Neural crest cell (in vitro differentiated cells): ENCODE results near the gene NTM. TPM values are rescaled to one million over a fixed set of nuclear protein-coding genes. Genes with fewer than 3 reads are reported as not detected.

ENCODE experiments used
- DNase-seq: peaks from one replicate; pipeline ENCODE4 v3.0.0; 2021; ENCODE audit warnings: low read depth, mixed read lengths, low spot score
- H3K27ac Mint-ChIP-seq: one replicate; pipeline ENCODE4 v1.8.0; 2021; ENCODE audit warnings: mild to moderate bottlenecking, mixed read lengths; ENCODE audit not compliant: unreplicated experiment
- H3K27me3 Mint-ChIP-seq: 2 replicates; pipeline ENCODE4 v1.8.0; 2021; ENCODE audit warnings: low read depth, mild to moderate bottlenecking, mixed read lengths
- H3K36me3 Mint-ChIP-seq: 2 replicates; pipeline ENCODE4 v1.8.0; 2021; ENCODE audit warnings: low read depth, mild to moderate bottlenecking, mixed read lengths
- H3K4me1 Mint-ChIP-seq: 2 replicates; pipeline ENCODE4 v1.8.0; 2021; ENCODE audit warnings: mixed read lengths
- H3K4me3 Mint-ChIP-seq: one replicate; pipeline ENCODE4 v1.8.0; 2021; ENCODE audit warnings: mild to moderate bottlenecking, mixed read lengths
- H3K9me3 Mint-ChIP-seq: 2 replicates; pipeline ENCODE4 v1.8.0; 2021; ENCODE audit warnings: mixed read lengths
- CTCF ChIP-seq: fragments of 200-600 bp; sonication (generic); conservative IDR thresholded peaks from 2 replicates; pipeline ENCODE4 v1.5.0; 2021; ENCODE audit warnings: antibody characterized with exemption, mild to moderate bottlenecking
- total RNA-seq: library from RNA; stranded (reverse); gene quantifications from 2 replicates; pipeline ENCODE4 v1.2.1, GENCODE V29; 2021

Gene NTM
- total RNA-seq, 1 donor from 2014 or later, result 11.3 TPM

DNA sequence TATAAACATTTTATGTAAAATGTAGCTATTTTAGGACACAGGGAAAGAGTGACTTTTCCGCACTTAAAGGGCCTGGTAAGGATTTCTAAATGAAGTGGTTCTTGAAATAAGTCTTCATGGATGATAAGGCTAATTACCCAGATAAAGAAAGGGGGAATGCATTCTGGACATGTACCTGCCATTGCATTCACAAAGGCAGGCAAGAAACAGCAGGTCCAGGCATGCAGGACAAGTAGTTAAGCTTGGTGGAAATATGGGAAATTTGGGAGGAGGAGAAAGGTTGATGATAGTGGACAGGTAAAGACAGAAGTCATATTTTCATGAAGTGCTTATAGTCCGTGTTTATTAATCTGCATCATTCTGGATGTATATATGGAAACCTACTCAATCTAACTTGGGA is 621.2 kb downstream of the NTM start:
- peaks cover 4% of the 10 kb centered on the region for H3K36me3 Mint-ChIP-seq
- no peak for TF ChIP-seq CTCF

DNA sequence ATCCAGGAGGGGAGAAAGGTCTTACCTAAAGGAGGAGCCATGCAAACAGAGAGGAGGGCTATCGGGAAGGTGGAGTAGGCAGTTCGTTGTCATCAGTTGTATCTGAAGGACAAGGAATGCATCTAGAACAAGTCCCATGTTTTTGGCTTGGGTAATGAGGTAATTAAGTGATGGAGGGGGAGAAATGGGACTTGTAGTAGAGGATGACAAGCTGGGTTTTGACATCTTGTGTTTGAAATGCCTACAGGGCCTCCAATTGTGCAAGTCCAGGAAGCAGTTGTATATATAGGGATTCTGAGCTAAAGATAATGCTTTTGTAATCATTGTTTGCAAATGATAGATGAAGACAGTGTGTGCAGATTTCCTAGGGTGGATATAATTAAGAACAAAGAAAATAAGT is 622.8 kb downstream of the NTM start:
- Mint-ChIP-seq H3K27me3 (no peaks in the 10 kb centered on the region), H3K36me3 (peaks cover 9% of the 10 kb centered on the region), H3K4me3 (no peak overlapping the region), H3K27ac (no peak overlapping the region), H3K4me1 (no peaks in the 10 kb centered on the region), H3K9me3 (peaks cover 7% of the 10 kb centered on the region)
- no peak for TF ChIP-seq CTCF
- no peak for DNase-seq

More for the DNA sequence above, 621.2 kb downstream of the NTM start:
- Mint-ChIP-seq H3K9me3 (peaks cover 4% of the 10 kb centered on the region), H3K27ac (no peak overlapping the region), H3K4me1 (no peaks in the 10 kb centered on the region), H3K27me3 (no peaks in the 10 kb centered on the region), H3K4me3 (no peak overlapping the region)
- no peak for DNase-seq

DNA sequence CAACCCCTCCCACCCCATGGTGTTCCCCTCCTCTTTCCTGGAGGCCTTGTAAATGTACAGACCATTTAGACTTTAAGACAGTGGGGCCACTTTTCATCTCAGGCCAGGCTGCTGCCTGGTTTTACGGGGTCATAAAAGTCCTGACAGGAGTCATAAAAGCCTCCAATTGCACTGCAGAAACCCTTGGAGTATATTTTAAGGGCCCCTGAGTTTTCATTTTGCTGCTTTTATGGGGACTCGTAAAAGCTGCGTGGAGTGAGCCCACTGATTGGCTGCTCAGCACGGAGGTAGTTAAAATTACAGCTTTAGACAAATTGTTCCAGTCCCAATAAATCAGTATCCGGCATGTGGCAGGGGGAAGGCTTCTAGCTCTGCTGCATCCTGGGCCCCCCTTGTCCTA is 627.6 kb downstream of the NTM start:
- Mint-ChIP-seq H3K36me3 (peaks cover 9% of the 10 kb centered on the region), H3K4me3 (no peak overlapping the region), H3K27me3 (no peaks in the 10 kb centered on the region), H3K27ac (no peak overlapping the region), H3K4me1 (no peaks in the 10 kb centered on the region), H3K9me3 (peaks cover 7% of the 10 kb centered on the region)
- no peak for DNase-seq
- TF ChIP-seq CTCF, result no peak

GRCh38 chr11:131999084-131999483 is 628.7 kb downstream of the NTM start:
- Mint-ChIP-seq H3K4me1 (no peaks in the 10 kb centered on the region), H3K9me3 (peaks cover 7% of the 10 kb centered on the region), H3K4me3 (no peak overlapping the region), H3K27me3 (no peaks in the 10 kb centered on the region), H3K27ac (no peak overlapping the region), H3K36me3 (peaks cover 9% of the 10 kb centered on the region)
- no peak for DNase-seq
- TF ChIP-seq CTCF, result no peak

GRCh38 chr11:131999955-132000354 is 629.5 kb downstream of the NTM start:
- Mint-ChIP-seq H3K27me3 (no peaks in the 10 kb centered on the region), H3K4me3 (no peak overlapping the region), H3K27ac (no peak overlapping the region), H3K9me3 (peaks cover 7% of the 10 kb centered on the region), H3K36me3 (peaks cover 9% of the 10 kb centered on the region), H3K4me1 (no peaks in the 10 kb centered on the region)
- DNase-seq, result no peak
- TF ChIP-seq CTCF, result no peak

GRCh38 chr11:132005887-132006286 is 635.5 kb downstream of the NTM start:
- H3K27me3 Mint-ChIP-seq, result peaks cover 3% of the 10 kb centered on the region
- H3K9me3 Mint-ChIP-seq, result no peaks in the 10 kb centered on the region
- peaks cover 20% of the 10 kb centered on the region for H3K4me1 Mint-ChIP-seq
- no peak for TF ChIP-seq CTCF
- no peak overlapping the region for H3K4me3 Mint-ChIP-seq
- DNase-seq, result no peak
- no peaks in the 10 kb centered on the region for H3K36me3 Mint-ChIP-seq
- H3K27ac Mint-ChIP-seq, result no peak overlapping the region
